ENCODE results near the gene DUOX1.

DNA sequence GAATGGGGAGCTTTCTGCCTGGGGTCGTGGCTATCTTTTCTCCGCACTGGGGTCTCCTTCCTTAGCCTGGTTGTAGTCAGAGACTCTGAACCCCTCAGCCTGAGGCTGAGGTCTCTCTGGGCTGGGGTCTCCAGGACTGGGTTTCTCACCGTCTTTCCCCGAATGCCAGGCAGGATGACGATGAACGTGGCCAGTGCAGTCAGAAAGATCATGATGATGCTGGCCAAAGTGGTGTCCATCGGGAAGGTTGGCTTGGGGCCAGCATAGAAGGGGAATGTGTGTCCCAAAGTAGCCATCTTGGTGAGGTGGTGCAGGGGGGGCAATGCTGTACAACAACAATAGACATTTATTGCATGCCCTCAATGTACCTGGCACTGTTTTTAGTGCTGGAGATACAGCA, 7.1 kb upstream of the DUOX1 start:
- no peak for TF ChIP-seq SALL2 (CRISPR knock-in tag; IDR thresholded peaks at IDR 0.05)
- no peak for TF ChIP-seq ZNF574 (CRISPR knock-in tag; IDR thresholded peaks at IDR 0.05)
- TF ChIP-seq, protein P1, sequence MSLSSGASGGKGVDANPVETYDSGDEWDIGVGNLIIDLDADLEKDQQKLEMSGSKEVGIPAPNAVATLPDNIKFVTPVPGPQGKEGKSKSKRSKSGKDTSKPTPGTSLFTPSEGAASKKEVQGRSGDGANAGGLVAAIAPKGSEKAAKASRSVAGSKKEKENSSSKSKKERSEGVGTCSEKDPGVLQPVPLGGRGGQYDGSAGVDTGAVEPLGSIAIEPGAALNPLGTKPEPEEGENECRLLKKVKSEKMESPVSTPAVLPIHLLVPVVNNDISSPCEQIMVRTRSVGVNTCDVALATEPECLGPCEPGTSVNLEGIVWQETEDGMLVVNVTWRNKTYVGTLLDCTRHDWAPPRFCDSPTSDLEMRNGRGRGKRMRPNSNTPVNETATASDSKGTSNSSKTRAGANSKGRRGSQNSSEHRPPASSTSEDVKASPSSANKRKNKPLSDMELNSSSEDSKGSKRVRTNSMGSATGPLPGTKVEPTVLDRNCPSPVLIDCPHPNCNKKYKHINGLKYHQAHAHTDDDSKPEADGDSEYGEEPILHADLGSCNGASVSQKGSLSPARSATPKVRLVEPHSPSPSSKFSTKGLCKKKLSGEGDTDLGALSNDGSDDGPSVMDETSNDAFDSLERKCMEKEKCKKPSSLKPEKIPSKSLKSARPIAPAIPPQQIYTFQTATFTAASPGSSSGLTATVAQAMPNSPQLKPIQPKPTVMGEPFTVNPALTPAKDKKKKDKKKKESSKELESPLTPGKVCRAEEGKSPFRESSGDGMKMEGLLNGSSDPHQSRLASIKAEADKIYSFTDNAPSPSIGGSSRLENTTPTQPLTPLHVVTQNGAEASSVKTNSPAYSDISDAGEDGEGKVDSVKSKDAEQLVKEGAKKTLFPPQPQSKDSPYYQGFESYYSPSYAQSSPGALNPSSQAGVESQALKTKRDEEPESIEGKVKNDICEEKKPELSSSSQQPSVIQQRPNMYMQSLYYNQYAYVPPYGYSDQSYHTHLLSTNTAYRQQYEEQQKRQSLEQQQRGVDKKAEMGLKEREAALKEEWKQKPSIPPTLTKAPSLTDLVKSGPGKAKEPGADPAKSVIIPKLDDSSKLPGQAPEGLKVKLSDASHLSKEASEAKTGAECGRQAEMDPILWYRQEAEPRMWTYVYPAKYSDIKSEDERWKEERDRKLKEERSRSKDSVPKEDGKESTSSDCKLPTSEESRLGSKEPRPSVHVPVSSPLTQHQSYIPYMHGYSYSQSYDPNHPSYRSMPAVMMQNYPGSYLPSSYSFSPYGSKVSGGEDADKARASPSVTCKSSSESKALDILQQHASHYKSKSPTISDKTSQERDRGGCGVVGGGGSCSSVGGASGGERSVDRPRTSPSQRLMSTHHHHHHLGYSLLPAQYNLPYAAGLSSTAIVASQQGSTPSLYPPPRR (CRISPR knock-in tag; IDR thresholded peaks at IDR 0.05; ENCODE audit: borderline replicate concordance) = no peak
- no peak for TF ChIP-seq HINFP (CRISPR knock-in tag; IDR thresholded peaks at IDR 0.05; ENCODE audit: low read depth)
- no peak for TF ChIP-seq ZNF24 (IDR thresholded peaks at IDR 0.05)
- no peak for TF ChIP-seq CBFB (CRISPR knock-in tag; IDR thresholded peaks at IDR 0.05)
- TF ChIP-seq CTCF (CRISPR knock-in tag; IDR thresholded peaks at IDR 0.05) = no peak
- TF ChIP-seq ZNF383 (CRISPR knock-in tag; IDR thresholded peaks at IDR 0.05; ENCODE audit: borderline replicate concordance) = no peak
- TF ChIP-seq ZNF879 (CRISPR knock-in tag; IDR thresholded peaks at IDR 0.05) = no peak
- TF ChIP-seq TFDP2 (CRISPR knock-in tag; IDR thresholded peaks at IDR 0.05) = no peak
- no peak for TF ChIP-seq CHD2 (IDR thresholded peaks at IDR 0.05; ENCODE audit: low read depth, low read length)
- TF ChIP-seq JUN (CRISPR knock-in tag; IDR thresholded peaks at IDR 0.05) = no peak
- TF ChIP-seq TAF1 (CRISPR knock-in tag; IDR thresholded peaks at IDR 0.05) = no peak
